HepG2 (cell line): ENCODE data around the gene ANO6. TPM values are rescaled to one million over a fixed set of nuclear protein-coding genes. Genes with fewer than 3 reads are reported as not detected.
A peak's percentile ranks its signal among the peaks of the same experiment; 100 is the strongest.

ENCODE experiments used
- ADNP ChIP-seq: sonication (generic); formaldehyde crosslinking; IDR thresholded peaks from 2 replicates; pipeline ENCODE4 v1.4.0; 2020; ENCODE audit warnings: missing genetic modification reagents
- CREM ChIP-seq, 2 experiments: sonication (generic) in 1 of 2; formaldehyde crosslinking in 1 of 2; IDR thresholded peaks; 2 replicates each; pipeline versions ENCODE4 v1.4.0 to v1.6.1; 2016 to 2020; ENCODE audit warnings: antibody characterized with exemption in 1 of 2, mild to moderate bottlenecking in 1 of 2, missing genetic modification reagents in 1 of 2
- CSRNP1 ChIP-seq: sonication (generic); formaldehyde crosslinking; IDR thresholded peaks from 2 replicates; pipeline ENCODE4 v1.8.1; 2023; ENCODE audit warnings: mild to moderate bottlenecking, missing genetic modification reagents
- GZF1 ChIP-seq: sonication (generic); formaldehyde crosslinking; IDR thresholded peaks from 2 replicates; pipeline ENCODE4 v1.5.1; 2020; ENCODE audit warnings: mild to moderate bottlenecking, missing genetic modification reagents
- MEIS2 ChIP-seq: sonication (generic); formaldehyde crosslinking; IDR thresholded peaks from 2 replicates; pipeline ENCODE4 v1.9.0; 2021; ENCODE audit warnings: mild to moderate bottlenecking, missing genetic modification reagents
- NR1H2 ChIP-seq: sonication (generic); formaldehyde crosslinking; IDR thresholded peaks from 2 replicates; pipeline ENCODE4 v1.8.1; 2022; ENCODE audit warnings: low read depth, missing genetic modification reagents, borderline replicate concordance
- NR2F1 ChIP-seq, 2 experiments: fragments of 450-650 bp in 1 of 2; formaldehyde crosslinking in 1 of 2; IDR thresholded peaks; 2 replicates each; pipeline versions ENCODE4 v1.5.0 to v1.6.1; 2016 to 2020; ENCODE audit warnings: mild to moderate bottlenecking in 1 of 2, missing compliant biosample characterization in 1 of 2, missing genetic modification reagents in 1 of 2, moderate library complexity in 1 of 2
- REL ChIP-seq: sonication (generic); formaldehyde crosslinking; conservative IDR thresholded peaks from 2 replicates; pipeline ENCODE4 v1.8.0; 2022; ENCODE audit warnings: mild to moderate bottlenecking, missing genetic modification reagents, moderate library complexity
- SP1 ChIP-seq, 2 experiments: fragments of 450-650 bp in 1 of 2; sonication (generic) in 1 of 2; formaldehyde crosslinking in 1 of 2; IDR thresholded peaks; 2 replicates each; pipeline versions ENCODE4 v1.4.0 to v1.6.1; 2016 to 2020; ENCODE audit warnings: missing genetic modification reagents in 1 of 2
- YEATS2 ChIP-seq: sonication (generic); formaldehyde crosslinking; IDR thresholded peaks from 2 replicates; pipeline ENCODE4 v1.4.0; 2020; ENCODE audit warnings: missing genetic modification reagents, borderline replicate concordance
- ZBTB20 ChIP-seq: sonication (generic); formaldehyde crosslinking; IDR thresholded peaks from 2 replicates; pipeline ENCODE4 v1.8.1; 2023; ENCODE audit warnings: missing genetic modification reagents, low read depth, mild to moderate bottlenecking, borderline replicate concordance
- ZNF549 ChIP-seq: sonication (generic); formaldehyde crosslinking; IDR thresholded peaks from 2 replicates; pipeline ENCODE4 v1.5.0; 2020; ENCODE audit warnings: missing genetic modification reagents
- ZNF75D ChIP-seq: sonication (generic); formaldehyde crosslinking; IDR thresholded peaks from 2 replicates; pipeline ENCODE4 v1.8.1; 2023; ENCODE audit warnings: missing genetic modification reagents, mild to moderate bottlenecking, borderline replicate concordance
- ZNF883 ChIP-seq: sonication (generic); formaldehyde crosslinking; IDR thresholded peaks from 2 replicates; pipeline ENCODE4 v1.5.1; 2020; ENCODE audit warnings: mild to moderate bottlenecking, missing genetic modification reagents; ENCODE audit errors: not compliant biosample characterization
- polyA plus RNA-seq, 8 experiments: library from polyadenylated mRNA; depleted of rRNA in 3 of 8; stranded (reverse) in 7 of 8; unstranded in 1 of 8; fragments of >200 nt; fragmentation: Illumina TruSeq in 4 of 8; extraction: Trizol in 4 of 8; gene quantifications; 2 replicates each; pipeline versions ENCODE4 v1.2.1 to v1.2.3, GENCODE V29; 2011 to 2016; ENCODE audit warnings: low read depth in 4 of 8, missing spikeins in 1 of 8, mixed read lengths in 1 of 8; ENCODE audit not compliant: insufficient read depth in 1 of 8
- total RNA-seq, 5 experiments: library from RNA; depleted of rRNA; stranded (reverse); fragments of >200 nt; fragmentation: Illumina TruSeq; extraction: Trizol; gene quantifications; 2 replicates each; pipeline ENCODE4 v1.2.3, GENCODE V29; 2016; ENCODE audit warnings: low read depth in 1 of 5
- TF ChIP-seq, protein P1 (sequence below): sonication (generic); formaldehyde crosslinking; IDR thresholded peaks from 2 replicates; pipeline ENCODE4 v1.8.1; 2022; ENCODE audit warnings: mild to moderate bottlenecking, missing genetic modification reagents
- TF ChIP-seq, protein P2 (sequence below): sonication (generic); formaldehyde crosslinking; IDR thresholded peaks from one replicate; pipeline ENCODE4 v1.5.1; 2020; ENCODE audit warnings: mild to moderate bottlenecking, missing genetic modification reagents; ENCODE audit errors: not compliant biosample characterization

Gene ANO6
- total and polyA plus RNA-seq, 2 of the 13 experiments (the other 11 are each of a cell fraction or from before 2014, with no cell fraction given), result 37.8 to 57.1 TPM

- TF ChIP-seq, protein P1, sequence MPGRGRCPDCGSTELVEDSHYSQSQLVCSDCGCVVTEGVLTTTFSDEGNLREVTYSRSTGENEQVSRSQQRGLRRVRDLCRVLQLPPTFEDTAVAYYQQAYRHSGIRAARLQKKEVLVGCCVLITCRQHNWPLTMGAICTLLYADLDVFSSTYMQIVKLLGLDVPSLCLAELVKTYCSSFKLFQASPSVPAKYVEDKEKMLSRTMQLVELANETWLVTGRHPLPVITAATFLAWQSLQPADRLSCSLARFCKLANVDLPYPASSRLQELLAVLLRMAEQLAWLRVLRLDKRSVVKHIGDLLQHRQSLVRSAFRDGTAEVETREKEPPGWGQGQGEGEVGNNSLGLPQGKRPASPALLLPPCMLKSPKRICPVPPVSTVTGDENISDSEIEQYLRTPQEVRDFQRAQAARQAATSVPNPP (CRISPR knock-in tag), result peak; percentile 87; the same call in 1 of the 2 replicates
- TF ChIP-seq YEATS2, result peak; percentile 67; the same call in 1 of the 2 replicates
- TF ChIP-seq MEIS2 (CRISPR knock-in tag), result no peak; the same call in 1 of the 2 replicates
- peak; percentile 82; the same call in 1 of the 2 replicates for TF ChIP-seq CSRNP1
- 0 out of 2 replicates have a peak, but pooled peaks have one; percentile 47 for TF ChIP-seq REL (CRISPR knock-in tag)
- no peak for TF ChIP-seq SP1 (IDR thresholded peaks at IDR 0.05)
- peak; percentile 56 for TF ChIP-seq SP1 (CRISPR knock-in tag; IDR thresholded peaks at IDR 0.05)
- no peak; the same call in 1 of the 2 replicates for TF ChIP-seq GZF1 (CRISPR knock-in tag)
- no peak for TF ChIP-seq ZNF75D (CRISPR knock-in tag)
- TF ChIP-seq ZBTB20 (CRISPR knock-in tag), result peak; percentile 50; the same call in 1 of the 2 replicates
- TF ChIP-seq, protein P2, sequence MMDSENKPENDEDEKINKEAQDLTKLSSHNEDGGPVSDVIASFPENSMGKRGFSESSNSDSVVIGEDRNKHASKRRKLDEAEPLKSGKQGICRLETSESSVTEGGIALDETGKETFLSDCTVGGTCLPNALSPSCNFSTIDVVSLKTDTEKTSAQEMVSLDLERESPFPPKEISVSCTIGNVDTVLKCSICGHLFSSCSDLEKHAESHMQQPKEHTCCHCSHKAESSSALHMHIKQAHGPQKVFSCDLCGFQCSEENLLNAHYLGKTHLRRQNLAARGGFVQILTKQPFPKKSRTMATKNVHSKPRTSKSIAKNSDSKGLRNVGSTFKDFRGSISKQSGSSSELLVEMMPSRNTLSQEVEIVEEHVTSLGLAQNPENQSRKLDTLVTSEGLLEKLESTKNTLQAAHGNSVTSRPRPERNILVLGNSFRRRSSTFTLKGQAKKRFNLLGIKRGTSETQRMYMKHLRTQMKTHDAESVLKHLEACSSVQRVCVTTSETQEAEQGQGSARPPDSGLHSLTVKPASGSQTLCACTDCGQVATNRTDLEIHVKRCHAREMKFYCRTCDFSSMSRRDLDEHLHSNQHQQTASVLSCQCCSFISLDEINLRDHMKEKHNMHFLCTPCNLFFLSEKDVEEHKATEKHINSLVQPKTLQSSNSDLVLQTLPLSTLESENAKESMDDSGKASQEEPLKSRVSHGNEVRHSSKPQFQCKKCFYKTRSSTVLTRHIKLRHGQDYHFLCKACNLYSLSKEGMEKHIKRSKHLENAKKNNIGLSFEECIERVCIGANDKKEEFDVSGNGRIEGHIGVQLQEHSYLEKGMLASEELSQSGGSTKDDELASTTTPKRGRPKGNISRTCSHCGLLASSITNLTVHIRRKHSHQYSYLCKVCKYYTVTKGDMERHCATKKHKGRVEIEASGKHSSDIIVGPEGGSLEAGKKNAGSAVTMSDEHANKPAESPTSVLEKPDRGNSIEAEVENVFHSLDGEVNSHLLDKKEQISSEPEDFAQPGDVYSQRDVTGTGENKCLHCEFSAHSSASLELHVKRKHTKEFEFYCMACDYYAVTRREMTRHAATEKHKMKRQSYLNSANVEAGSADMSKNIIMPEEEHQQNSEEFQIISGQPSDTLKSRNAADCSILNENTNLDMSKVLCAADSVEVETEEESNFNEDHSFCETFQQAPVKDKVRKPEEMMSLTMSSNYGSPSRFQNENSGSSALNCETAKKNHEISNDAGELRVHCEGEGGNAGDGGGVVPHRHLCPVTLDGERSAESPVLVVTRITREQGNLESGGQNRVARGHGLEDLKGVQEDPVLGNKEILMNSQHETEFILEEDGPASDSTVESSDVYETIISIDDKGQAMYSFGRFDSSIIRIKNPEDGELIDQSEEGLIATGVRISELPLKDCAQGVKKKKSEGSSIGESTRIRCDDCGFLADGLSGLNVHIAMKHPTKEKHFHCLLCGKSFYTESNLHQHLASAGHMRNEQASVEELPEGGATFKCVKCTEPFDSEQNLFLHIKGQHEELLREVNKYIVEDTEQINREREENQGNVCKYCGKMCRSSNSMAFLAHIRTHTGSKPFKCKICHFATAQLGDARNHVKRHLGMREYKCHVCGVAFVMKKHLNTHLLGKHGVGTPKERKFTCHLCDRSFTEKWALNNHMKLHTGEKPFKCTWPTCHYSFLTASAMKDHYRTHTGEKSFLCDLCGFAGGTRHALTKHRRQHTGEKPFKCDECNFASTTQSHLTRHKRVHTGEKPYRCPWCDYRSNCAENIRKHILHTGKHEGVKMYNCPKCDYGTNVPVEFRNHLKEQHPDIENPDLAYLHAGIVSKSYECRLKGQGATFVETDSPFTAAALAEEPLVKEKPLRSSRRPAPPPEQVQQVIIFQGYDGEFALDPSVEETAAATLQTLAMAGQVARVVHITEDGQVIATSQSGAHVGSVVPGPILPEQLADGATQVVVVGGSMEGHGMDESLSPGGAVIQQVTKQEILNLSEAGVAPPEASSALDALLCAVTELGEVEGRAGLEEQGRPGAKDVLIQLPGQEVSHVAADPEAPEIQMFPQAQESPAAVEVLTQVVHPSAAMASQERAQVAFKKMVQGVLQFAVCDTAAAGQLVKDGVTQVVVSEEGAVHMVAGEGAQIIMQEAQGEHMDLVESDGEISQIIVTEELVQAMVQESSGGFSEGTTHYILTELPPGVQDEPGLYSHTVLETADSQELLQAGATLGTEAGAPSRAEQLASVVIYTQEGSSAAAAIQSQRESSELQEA (CRISPR knock-in tag), result peak; percentile 9
- TF ChIP-seq NR2F1 (CRISPR knock-in tag; IDR thresholded peaks at IDR 0.05), result no peak
- 0 out of 2 replicates have a peak, but pooled peaks have one; percentile 24 for TF ChIP-seq ADNP (CRISPR knock-in tag)
- no peak for TF ChIP-seq ZNF549 (CRISPR knock-in tag)
- peak; percentile 73 for TF ChIP-seq ZNF883 (CRISPR knock-in tag)
- TF ChIP-seq NR1H2 (CRISPR knock-in tag), result no peak
- TF ChIP-seq CREM (IDR thresholded peaks at IDR 0.05), result peak; percentile 33; the same call in 1 of the 2 replicates
- no peak for TF ChIP-seq CREM (CRISPR knock-in tag; IDR thresholded peaks at IDR 0.05)
Observed at GRCh38 chr12:45215419-45216229, at the start of gene ANO6 (continued).
